Trophoblast cell (in vitro differentiated cells and primary cell): Measurements from ENCODE around the gene PDK3.
A peak's percentile ranks its signal among the peaks of the same experiment; 100 is the strongest.

Experiments used
- DNase-seq, 2 donors: peaks; one replicate each; pipeline ENCODE4 v3.0.0-alpha.2; 2016
- H2AFZ ChIP-seq: 2 replicates; pipeline ENCODE4 v1.6.1; 2013; ENCODE audit warnings: low read length, moderate library complexity, mild to moderate bottlenecking; ENCODE audit not compliant: insufficient read depth, poor library complexity
- H2AK5ac ChIP-seq: 2 replicates; pipeline ENCODE4 v1.6.1; 2013; ENCODE audit warnings: mild to moderate bottlenecking, low read length
- H2BK120ac ChIP-seq: 2 replicates; pipeline ENCODE4 v1.6.1; 2013; ENCODE audit warnings: low read length, mild to moderate bottlenecking, moderate library complexity; ENCODE audit not compliant: insufficient read depth, poor library complexity
- H2BK12ac ChIP-seq: 2 replicates; pipeline ENCODE4 v1.6.1; 2013; ENCODE audit warnings: mild to moderate bottlenecking, low read length, moderate library complexity
- H2BK5ac ChIP-seq: 2 replicates; pipeline ENCODE4 v1.6.1; 2013; ENCODE audit warnings: low read length, low read depth, moderate library complexity, mild to moderate bottlenecking; ENCODE audit not compliant: poor library complexity
- H3K14ac ChIP-seq: 2 replicates; pipeline ENCODE4 v1.6.1; 2013; ENCODE audit warnings: mild to moderate bottlenecking, low read length
- H3K18ac ChIP-seq: 2 replicates; pipeline ENCODE4 v1.6.1; 2013; ENCODE audit warnings: mild to moderate bottlenecking, low read length
- H3K23ac ChIP-seq: 2 replicates; pipeline ENCODE4 v1.6.1; 2013; ENCODE audit warnings: low read length
- H3K27ac ChIP-seq: 2 replicates; pipeline ENCODE4 v1.5.1; 2013; ENCODE audit warnings: low read depth, mild to moderate bottlenecking, inconsistent platforms, low read length, moderate library complexity
- H3K27me3 ChIP-seq: 2 replicates; pipeline ENCODE4 v1.6.1; 2013; ENCODE audit warnings: inconsistent platforms, mild to moderate bottlenecking, low read length, moderate library complexity; ENCODE audit not compliant: insufficient read depth
- H3K36me3 ChIP-seq, 2 experiments: 1 replicate in 1 of 2; 2 replicates in 1 of 2; pipeline ENCODE4 v1.6.1; 2013; ENCODE audit warnings: low read length in 2 of 2, mild to moderate bottlenecking in 2 of 2, moderate library complexity in 1 of 2; ENCODE audit not compliant: insufficient read depth in 2 of 2, control insufficient read depth in 1 of 2
- H3K4ac ChIP-seq: 2 replicates; pipeline ENCODE4 v1.6.1; 2013; ENCODE audit warnings: low read depth, mild to moderate bottlenecking, low read length, moderate library complexity
- H3K4me1 ChIP-seq, 2 experiments: 1 replicate in 1 of 2; 2 replicates in 1 of 2; pipeline ENCODE4 v1.6.1; 2013; ENCODE audit warnings: low read length in 2 of 2, mild to moderate bottlenecking in 2 of 2, moderate library complexity in 1 of 2; ENCODE audit not compliant: insufficient read depth in 2 of 2, control insufficient read depth in 1 of 2
- H3K4me2 ChIP-seq: 2 replicates; pipeline ENCODE4 v1.6.1; 2013; ENCODE audit warnings: inconsistent platforms, mild to moderate bottlenecking, low read length, moderate library complexity
- H3K4me3 ChIP-seq: 2 replicates; pipeline ENCODE4 v1.5.1; 2013; ENCODE audit warnings: mild to moderate bottlenecking, low read depth, low read length, inconsistent platforms
- H3K79me1 ChIP-seq: one replicate; pipeline ENCODE4 v1.6.1; 2013; ENCODE audit warnings: low read length
- H3K79me2 ChIP-seq: 2 replicates; pipeline ENCODE4 v1.6.1; 2013; ENCODE audit warnings: low read length, mild to moderate bottlenecking; ENCODE audit not compliant: control insufficient read depth, insufficient read depth, poor library complexity
- H3K9ac ChIP-seq: 2 replicates; pipeline ENCODE4 v1.6.1; 2013; ENCODE audit warnings: mild to moderate bottlenecking, low read length
- H3K9me3 ChIP-seq: 2 replicates; pipeline ENCODE4 v1.6.1; 2013; ENCODE audit warnings: low read depth, mild to moderate bottlenecking, control low read depth, inconsistent platforms, low read length; ENCODE audit not compliant: insufficient read depth
- H4K12ac ChIP-seq: 2 replicates; pipeline ENCODE4 v1.6.1; 2013; ENCODE audit warnings: low read depth, mild to moderate bottlenecking, low read length, moderate library complexity
- H4K8ac ChIP-seq: 2 replicates; pipeline ENCODE4 v1.6.1; 2013; ENCODE audit warnings: low read depth, mild to moderate bottlenecking, low read length, moderate library complexity
- H4K91ac ChIP-seq: one replicate; pipeline ENCODE4 v1.6.1; 2013; ENCODE audit warnings: low read depth, mild to moderate bottlenecking, low read length, moderate library complexity
- WGBS: extraction: QIAGEN DNeasy Blood & Tissue Kit; methylation state at CpG from one replicate; pipeline ENCODE4 v1.1.7; 2013; ENCODE audit warnings: missing lambda C conversion rate; ENCODE audit not compliant: insufficient read length, insufficient coverage; ENCODE audit errors: extremely low coverage; 5-methylcytosine and 5-hydroxymethylcytosine counted together

The PDK3 gene

GRCh38 chrX:24448762-24449250 lies 16.3 kb upstream of the PDK3 start:
- no peaks in the 10 kb centered on the region for H3K79me1 ChIP-seq
- H2AK5ac ChIP-seq: no peak overlapping the region
- H3K9ac ChIP-seq: no peak overlapping the region
- H3K4me2 ChIP-seq: no peak overlapping the region
- no peak overlapping the region for H2BK12ac ChIP-seq
- no peaks in the 10 kb centered on the region for H3K79me2 ChIP-seq
- DNase-seq: no peak
- no peaks in the 10 kb centered on the region for H3K4me1 ChIP-seq
- no peak overlapping the region for H2AFZ ChIP-seq
- H3K36me3 ChIP-seq: no peaks in the 10 kb centered on the region
- H3K23ac ChIP-seq: no peak overlapping the region
- H3K4ac ChIP-seq: no peak overlapping the region
- no peaks in the 10 kb centered on the region for H3K27me3 ChIP-seq
- H4K91ac ChIP-seq: no peak overlapping the region
- H3K14ac ChIP-seq: no peak overlapping the region
- H3K4me3 ChIP-seq: no peak overlapping the region
- no peak overlapping the region for H3K27ac ChIP-seq
- no peak overlapping the region for H2BK5ac ChIP-seq
- H2BK120ac ChIP-seq: no peak overlapping the region
- H3K18ac ChIP-seq: no peak overlapping the region
- no peak overlapping the region for H4K8ac ChIP-seq
- H4K12ac ChIP-seq: no peak overlapping the region
- no peaks in the 10 kb centered on the region for H3K9me3 ChIP-seq
- no CpG with 5 or more reads among the region's 3 CpGs for WGBS

DNA sequence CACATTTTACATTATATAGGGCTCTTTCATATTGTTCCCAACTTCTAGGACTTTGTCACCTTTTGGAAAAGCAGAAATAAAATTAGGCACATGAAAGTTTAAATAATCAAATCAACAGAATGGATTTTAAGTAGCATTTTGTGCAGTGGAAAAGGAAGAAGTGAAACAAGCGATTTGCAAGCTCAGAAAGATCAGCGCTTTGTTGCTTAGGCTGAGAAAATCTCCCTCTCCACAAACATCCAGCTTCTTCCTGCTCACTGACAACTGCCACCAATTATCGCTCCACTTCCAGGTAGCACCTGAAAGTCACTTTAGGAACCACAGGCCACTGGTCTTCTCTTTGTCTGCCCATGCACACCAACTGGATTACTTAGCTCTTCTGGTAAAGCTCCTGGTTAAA lies 2.0 kb upstream of the PDK3 start:
- H3K36me3 ChIP-seq: no peaks in the 10 kb centered on the region
- H3K4me2 ChIP-seq: no peak overlapping the region
- no peak overlapping the region for H4K8ac ChIP-seq
- no peaks in the 10 kb centered on the region for H3K4me1 ChIP-seq
- no peak overlapping the region for H3K23ac ChIP-seq
- H3K27me3 ChIP-seq: no peaks in the 10 kb centered on the region
- H3K79me1 ChIP-seq: peaks cover 2% of the 10 kb centered on the region
- H3K4me3 ChIP-seq: no peak overlapping the region
- H3K14ac ChIP-seq: no peak overlapping the region
- no peak overlapping the region for H2BK120ac ChIP-seq
- H3K79me2 ChIP-seq: peaks cover 3% of the 10 kb centered on the region
- WGBS: no CpG with 5 or more reads among the region's 3 CpGs
- no peak overlapping the region for H4K12ac ChIP-seq
- H3K18ac ChIP-seq: no peak overlapping the region
- H3K9ac ChIP-seq: no peak overlapping the region
- H4K91ac ChIP-seq: no peak overlapping the region
- H2BK12ac ChIP-seq: no peak overlapping the region
- H2BK5ac ChIP-seq: no peak overlapping the region
- DNase-seq: no peak
- H3K9me3 ChIP-seq: no peaks in the 10 kb centered on the region
- no peak overlapping the region for H2AK5ac ChIP-seq
- no peak overlapping the region for H2AFZ ChIP-seq
- no peak overlapping the region for H3K27ac ChIP-seq
- no peak overlapping the region for H3K4ac ChIP-seq

DNA sequence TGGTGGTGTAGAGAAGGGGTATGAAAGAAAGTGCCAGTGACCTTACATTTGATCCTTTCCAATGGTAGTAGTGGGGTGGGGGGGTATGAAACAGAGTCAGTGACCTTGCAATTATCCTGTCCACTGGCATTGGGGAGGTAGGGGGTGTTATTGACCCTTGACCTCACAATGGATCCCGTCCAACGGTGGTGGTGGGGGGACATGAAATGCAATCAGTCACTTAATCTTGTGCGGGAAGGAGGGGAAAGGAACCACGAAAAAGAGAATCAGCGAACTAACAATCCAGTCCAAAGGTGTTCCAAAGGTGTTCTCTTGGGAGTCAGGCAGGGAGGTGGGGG lies 619 bp upstream of the PDK3 start:
- Histone ChIP-seq H3K79me2 (peaks cover 3% of the 10 kb centered on the region), H2AFZ (peak overlapping the region; percentile 66), H3K79me1 (peaks cover 2% of the 10 kb centered on the region), H3K27ac (no peak overlapping the region), H4K91ac (no peak overlapping the region), H3K4me1 (no peaks in the 10 kb centered on the region), H3K4me2 (peak overlapping the region; percentile 84), H3K27me3 (no peaks in the 10 kb centered on the region), H4K8ac (peak overlapping the region; percentile 71), H3K36me3 (no peaks in the 10 kb centered on the region), H2BK5ac (no peak overlapping the region), H3K23ac (no peak overlapping the region), H2BK120ac (no peak overlapping the region), H4K12ac (peak overlapping the region; percentile 36), H3K18ac (peak overlapping the region; percentile 50), H2BK12ac (no peak overlapping the region), H2AK5ac (no peak overlapping the region), H3K14ac (no peak overlapping the region), H3K9ac (peak overlapping the region; percentile 43), H3K9me3 (no peaks in the 10 kb centered on the region), H3K4me3 (peak overlapping the region; percentile 68), H3K4ac (no peak overlapping the region)
- no peak for DNase-seq
- WGBS: no CpG with 5 or more reads among the region's 5 CpGs

DNA sequence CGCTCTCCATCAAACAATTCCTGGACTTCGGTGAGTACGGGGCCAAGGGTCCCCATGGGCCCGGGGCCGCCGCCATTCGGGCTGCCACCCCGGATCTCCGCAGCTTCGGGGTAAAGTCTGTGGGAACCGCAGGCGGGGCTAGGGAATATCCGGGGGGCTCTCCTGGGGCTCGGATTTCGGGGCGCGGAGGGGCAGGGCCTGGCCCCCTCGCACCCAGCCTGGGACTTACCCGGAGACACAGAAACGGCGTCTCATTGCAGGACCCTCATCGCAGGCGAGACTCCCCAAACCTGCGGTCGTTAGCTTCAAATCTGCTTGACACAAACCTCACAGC lies 413 bp downstream of the PDK3 start:
- Histone ChIP-seq H3K4me1 (no peaks in the 10 kb centered on the region), H2AFZ (peak overlapping the region; percentile 58), H3K4ac (no peak overlapping the region), H3K79me1 (peaks cover 2% of the 10 kb centered on the region), H3K4me3 (peak overlapping the region; percentile 81), H4K12ac (peak overlapping the region; percentile 77), H3K36me3 (no peaks in the 10 kb centered on the region), H3K23ac (no peak overlapping the region), H2BK120ac (no peak overlapping the region), H3K9ac (peak overlapping the region; percentile 65), H3K9me3 (no peaks in the 10 kb centered on the region), H3K79me2 (peaks cover 3% of the 10 kb centered on the region), H2BK5ac (no peak overlapping the region), H4K91ac (no peak overlapping the region), H3K14ac (no peak overlapping the region), H2AK5ac (no peak overlapping the region), H2BK12ac (no peak overlapping the region), H3K4me2 (peak overlapping the region; percentile 83), H3K27ac (no peak overlapping the region), H4K8ac (peak overlapping the region; percentile 69), H3K27me3 (no peaks in the 10 kb centered on the region), H3K18ac (peak overlapping the region; percentile 84)
- no peak for DNase-seq
- WGBS: no CpG with 5 or more reads among the region's 25 CpGs
